ENCODE data around the gene CPNE5.
"Not testable (repeated sequence)": the region's sequence is repeated elsewhere in the genome, so short reads cannot be mapped to it uniquely, and the experiment has no call there.

Gene CPNE5

GRCh38 chr6:36813047-36813446 is 26.2 kb downstream of the CPNE5 start:
- DNase-seq = not testable (repeated sequence)

DNA sequence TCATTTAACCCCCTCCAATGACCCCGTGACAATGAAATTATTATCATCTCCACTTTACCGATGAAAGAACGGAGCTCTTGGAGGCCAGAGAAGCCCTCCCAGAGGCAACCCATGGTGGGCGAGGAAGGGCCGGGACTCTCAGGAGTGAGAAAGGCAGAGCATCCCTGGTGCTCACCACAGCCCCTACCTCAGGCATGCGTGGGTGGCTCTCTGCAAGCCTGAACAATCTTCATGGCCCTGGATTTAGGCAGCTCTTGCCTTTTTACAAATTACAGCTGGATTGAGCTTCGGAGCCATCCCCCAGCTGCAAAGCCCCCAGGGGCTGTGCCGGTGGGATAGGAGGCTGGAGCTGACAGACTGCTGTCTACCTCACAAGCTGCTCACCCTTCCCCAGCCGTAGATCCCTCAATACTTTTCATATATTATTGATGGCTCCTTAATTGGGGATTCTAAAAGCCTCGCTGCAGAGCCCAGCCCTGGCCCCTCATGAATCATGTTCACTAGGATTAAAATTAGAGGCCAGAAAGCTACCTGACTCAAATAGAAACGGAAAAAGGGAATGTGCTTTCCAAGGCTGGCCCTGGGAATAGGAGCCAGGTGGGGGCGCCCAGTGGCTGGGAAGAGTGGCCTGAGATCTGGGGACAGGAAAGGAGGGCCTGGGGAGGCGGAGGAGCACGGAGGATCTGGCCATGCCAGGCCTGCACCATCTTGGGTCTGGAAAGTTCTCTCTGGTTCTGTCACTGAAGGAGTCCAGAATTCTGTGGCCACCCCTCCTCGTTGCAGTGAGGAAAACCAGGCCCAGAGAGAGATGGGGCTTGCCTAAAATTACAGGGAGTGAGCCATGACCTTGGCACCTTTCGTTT is 29.1 kb downstream of the CPNE5 start:
- no peak for DNase-seq

DNA sequence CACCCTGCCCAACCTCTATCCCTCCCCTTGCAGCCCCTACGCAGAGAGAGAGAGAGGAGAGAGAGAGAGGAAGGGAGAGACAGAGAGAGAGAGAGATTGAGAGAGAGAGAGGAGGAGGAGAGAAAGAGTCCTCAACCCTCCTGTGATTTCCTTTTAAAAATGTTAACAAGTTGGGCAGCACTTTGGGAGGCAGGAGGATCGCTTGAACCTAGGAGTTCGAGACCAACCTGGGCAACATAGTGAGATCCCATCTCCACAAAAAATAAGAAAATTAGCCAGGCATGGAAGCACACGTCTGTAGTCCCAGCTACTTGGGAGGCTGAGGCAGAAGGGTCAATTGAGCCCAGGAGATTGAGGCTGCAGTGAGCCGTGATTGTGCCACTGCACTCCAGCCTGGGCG is 30.1 kb downstream of the CPNE5 start:
- DNase-seq = no peak

GRCh38 chr6:36808634-36809033 is 30.6 kb downstream of the CPNE5 start:
- DNase-seq = no peak

GRCh38 chr6:36807750-36808149 is 31.5 kb downstream of the CPNE5 start:
- no peak for DNase-seq

DNA sequence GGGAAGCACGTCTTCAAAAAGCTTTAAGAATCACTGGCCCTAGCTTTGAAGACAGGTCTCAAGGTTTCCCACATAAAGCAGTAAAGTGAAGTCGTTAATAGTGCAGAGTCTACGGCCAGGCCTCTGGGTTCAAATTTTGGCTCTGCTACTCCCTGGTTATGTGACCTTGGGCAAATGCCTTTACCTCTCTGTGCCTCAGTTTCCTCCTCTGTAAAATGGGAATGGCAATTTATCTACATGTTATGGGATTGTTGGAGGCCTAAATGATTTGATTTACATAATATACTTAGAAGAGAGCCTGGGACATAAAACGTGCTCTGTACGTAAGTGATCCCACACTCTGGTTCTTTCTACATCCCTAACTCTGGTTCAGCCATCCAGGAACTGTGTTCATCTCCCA is 32.1 kb downstream of the CPNE5 start:
- no peak for DNase-seq

DNA sequence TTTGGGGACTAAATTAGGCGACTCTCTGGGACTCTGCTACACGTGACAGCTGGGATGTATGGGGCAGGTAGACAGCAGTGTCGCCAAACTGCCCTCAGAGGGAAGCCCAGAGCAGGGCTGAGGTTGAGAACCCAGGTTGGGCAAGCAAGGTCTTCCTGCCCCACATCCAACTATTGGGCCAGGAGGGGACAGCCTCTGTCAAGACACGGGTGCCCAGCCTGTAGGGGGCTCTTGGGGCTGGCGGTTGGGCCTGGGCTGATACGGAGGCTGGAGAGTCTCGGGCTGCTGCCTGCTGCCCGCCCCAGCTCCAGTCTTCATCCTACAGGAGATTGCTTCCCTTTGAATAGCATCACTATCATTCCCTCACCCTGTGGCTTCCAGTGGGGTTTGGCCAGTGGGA is 33.3 kb downstream of the CPNE5 start:
- no peak for DNase-seq

GRCh38 chr6:36805096-36805797 is 34.0 kb downstream of the CPNE5 start:
- no peak for DNase-seq

GRCh38 chr6:36804563-36804962 is 34.7 kb downstream of the CPNE5 start:
- DNase-seq = no peak

- no peak for DNase-seq
Observed at GRCh38 chr6:36803908-36804307, 35.3 kb downstream of the CPNE5 start.

DNA sequence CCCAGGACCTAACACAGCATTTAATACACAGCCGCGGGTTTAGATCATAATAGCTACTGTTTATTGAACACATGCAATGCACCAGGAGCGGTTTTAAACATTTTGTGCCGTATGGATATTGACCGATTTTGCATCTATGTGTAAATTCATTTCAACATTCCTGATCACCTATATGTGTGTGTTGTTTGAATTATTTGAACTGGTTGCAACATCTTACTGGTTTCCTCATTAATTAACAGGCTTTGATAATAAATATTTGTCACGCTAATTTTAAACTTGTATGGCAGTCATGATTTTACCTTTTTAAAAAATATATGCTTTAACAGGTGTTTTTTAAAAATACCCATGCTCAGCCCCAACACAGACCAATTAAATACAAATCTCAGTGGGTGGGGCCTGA is 35.8 kb downstream of the CPNE5 start:
- no peak for DNase-seq

- DNase-seq = no peak
Observed at GRCh38 chr6:36800223-36801076, 38.8 kb downstream of the CPNE5 start.

- DNase-seq = no peak
Observed at GRCh38 chr6:36798852-36799251, 40.4 kb downstream of the CPNE5 start.

DNA sequence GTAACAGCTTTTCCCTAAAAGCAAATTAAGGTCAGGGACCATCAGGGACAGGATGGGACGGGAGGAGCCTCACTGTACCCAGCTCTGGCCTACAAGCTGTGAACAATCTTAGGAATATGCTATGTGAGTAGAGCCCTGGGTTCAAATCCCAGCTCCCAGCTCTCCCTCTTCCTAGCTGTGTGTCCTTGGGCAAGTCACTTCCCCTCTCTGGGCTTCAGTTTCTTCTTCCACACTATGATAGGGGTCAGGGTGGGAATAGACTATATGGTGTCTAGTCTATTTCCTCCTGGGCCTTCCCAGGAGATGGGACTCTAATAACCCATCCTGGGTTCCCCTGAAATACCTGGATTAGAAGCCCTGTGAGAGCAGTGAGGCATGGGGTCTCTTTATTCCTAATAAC is 41.6 kb downstream of the CPNE5 start:
- no peak for DNase-seq

GRCh38 chr6:36797055-36797454 is 42.2 kb downstream of the CPNE5 start:
- DNase-seq = no peak

DNA sequence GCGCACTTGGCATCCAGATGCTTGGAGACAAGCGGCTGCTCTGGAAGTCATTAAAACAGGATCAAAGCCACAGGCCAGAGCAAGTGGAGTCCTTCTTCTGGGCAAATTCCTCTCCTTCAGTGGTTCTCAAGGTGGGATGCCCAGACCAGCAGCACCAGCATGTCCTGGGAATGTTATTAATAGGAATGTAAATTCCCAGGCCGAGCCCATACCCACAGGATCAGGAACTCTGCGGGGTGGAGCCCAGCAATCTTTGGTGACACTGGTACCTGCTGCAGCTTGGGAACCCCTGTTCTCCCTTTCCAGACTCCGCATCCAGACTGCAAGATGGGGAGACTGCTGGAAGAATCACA is 44.6 kb downstream of the CPNE5 start:
- DNase-seq = no peak

GRCh38 chr6:36793913-36794712 is 45.1 kb downstream of the CPNE5 start:
- DNase-seq = no peak

DNA sequence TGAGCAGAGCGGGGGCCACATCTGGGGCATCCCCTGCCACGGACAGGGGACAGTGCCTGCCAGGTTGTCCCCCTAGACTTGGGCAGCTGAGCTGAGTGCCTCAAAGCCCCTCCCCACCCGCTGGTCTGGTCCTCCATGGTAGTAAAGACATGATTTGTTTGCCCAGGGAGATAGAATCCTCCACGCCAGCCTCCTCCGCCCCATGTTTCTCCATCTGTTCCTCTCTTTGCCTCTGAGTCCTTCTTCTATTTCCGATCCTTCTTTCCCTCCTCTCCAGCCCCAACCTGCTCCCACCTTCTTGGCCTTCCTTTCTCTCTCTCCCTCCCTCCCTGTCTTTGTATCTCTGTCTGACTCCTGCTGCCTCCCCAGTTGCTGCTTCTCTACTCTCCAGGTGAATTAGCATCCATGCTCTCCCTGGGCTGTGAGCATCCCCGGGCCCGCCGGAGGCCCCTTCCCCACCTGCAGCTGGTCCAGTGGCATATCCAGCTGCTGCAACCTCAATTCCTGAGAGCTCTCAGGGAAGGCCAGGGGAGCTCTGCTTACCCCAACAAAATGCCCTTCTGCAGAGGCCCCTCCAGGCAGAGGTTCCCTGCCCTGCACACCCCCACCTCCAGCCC is 45.8 kb downstream of the CPNE5 start:
- DNase-seq = no peak

GRCh38 chr6:36791521-36792135 is 47.6 kb downstream of the CPNE5 start:
- no peak for DNase-seq

DNA sequence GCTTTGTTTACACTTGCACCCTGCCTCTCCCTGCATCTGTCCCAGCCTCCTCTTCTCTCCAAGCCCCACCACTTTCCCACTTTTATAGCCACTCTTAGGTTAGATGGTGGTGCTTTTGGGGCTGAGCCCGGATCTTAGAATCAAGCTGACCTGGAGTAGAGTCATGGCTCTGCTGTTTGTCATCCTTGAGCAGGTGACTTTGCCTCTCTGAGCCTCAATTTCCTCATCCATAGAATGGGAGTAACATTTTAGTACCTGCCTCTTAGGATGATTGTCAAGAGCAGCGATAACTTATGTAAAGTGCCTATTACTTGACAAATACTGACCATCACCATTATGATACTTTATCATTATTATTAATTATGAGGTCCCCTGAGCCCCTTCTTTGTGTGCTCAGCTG is 48.2 kb downstream of the CPNE5 start:
- no peak for DNase-seq

GRCh38 chr6:36788768-36789167 is 50.5 kb downstream of the CPNE5 start:
- no peak for DNase-seq

DNA sequence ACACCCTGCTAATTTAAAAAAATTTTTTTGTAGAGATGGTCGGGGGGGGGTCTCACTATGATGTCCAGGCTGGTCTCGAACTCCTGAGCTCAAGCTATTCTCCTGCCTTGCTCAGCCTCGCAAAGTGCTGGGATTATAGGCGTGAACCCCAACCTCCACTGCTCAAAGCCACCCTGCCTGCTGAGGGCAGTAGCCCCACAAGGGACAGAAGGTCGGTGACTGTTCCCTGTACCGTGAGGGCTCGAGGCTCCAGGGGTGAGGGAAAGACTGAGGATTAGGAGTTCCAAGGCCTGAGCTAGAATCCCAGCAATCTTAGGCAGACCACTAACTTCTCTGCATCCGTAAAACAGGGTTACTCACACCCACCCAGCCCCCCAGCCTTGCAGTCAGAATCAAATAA is 51.1 kb downstream of the CPNE5 start:
- DNase-seq = no peak
